ENCODE measurements around the gene XAB2.
"Not testable (repeated sequence)": the region's sequence is repeated elsewhere in the genome, so short reads cannot be mapped to it uniquely, and the experiment has no call there.

Gene XAB2

GRCh38 chr19:7611541-7612279, 17.6 kb downstream of the XAB2 start:
- no peak for DNase-seq

- DNase-seq, result no peak
These were observed 18.7 kb downstream of the XAB2 start for GRCh38 chr19:7610491-7611240.

- DNase-seq, result no peak
These were observed 21.3 kb downstream of the XAB2 start for GRCh38 chr19:7607874-7608560.

GRCh38 chr19:7607212-7607873, 22.0 kb downstream of the XAB2 start:
- no peak for DNase-seq

- no peak for DNase-seq
These were observed 23.1 kb downstream of the XAB2 start for GRCh38 chr19:7606289-7606688.

- no peak for DNase-seq
These were observed 23.7 kb downstream of the XAB2 start for GRCh38 chr19:7605490-7606222.

- DNase-seq, result no peak
These were observed 25.4 kb downstream of the XAB2 start for GRCh38 chr19:7603919-7604318.

- no peak for DNase-seq
These were observed 26.3 kb downstream of the XAB2 start for GRCh38 chr19:7602935-7603497.

GRCh38 chr19:7602240-7602934, 27.0 kb downstream of the XAB2 start:
- no peak for DNase-seq

- DNase-seq, result no peak
These were observed 28.6 kb downstream of the XAB2 start for GRCh38 chr19:7600721-7601120.

- no peak for DNase-seq
These were observed 31.2 kb downstream of the XAB2 start for GRCh38 chr19:7598180-7598579.

- DNase-seq, result no peak
These were observed 31.7 kb downstream of the XAB2 start for GRCh38 chr19:7597689-7598088.

GRCh38 chr19:7596211-7596937, 33.0 kb downstream of the XAB2 start:
- DNase-seq, result no peak

GRCh38 chr19:7595466-7596133, 33.7 kb downstream of the XAB2 start, which contains the start of gene CAMSAP3:
Gene CAMSAP3, plus strand, starts transcription at chr19:7595863. Its CDS starts 140 bp downstream, at chr19:7596003.
- DNase-seq, result peak; percentile 6

- DNase-seq, result no peak
These were observed 39.1 kb downstream of the XAB2 start for GRCh38 chr19:7590256-7590655.

- no peak for DNase-seq
These were observed 39.5 kb downstream of the XAB2 start for GRCh38 chr19:7589822-7590221.

- no peak for DNase-seq
These were observed 46.9 kb downstream of the XAB2 start for GRCh38 chr19:7582446-7582845.

- no peak for DNase-seq
These were observed 50.2 kb downstream of the XAB2 start for GRCh38 chr19:7579182-7579581.

- DNase-seq, result no peak
These were observed 51.2 kb downstream of the XAB2 start for GRCh38 chr19:7578127-7578526.

GRCh38 chr19:7577422-7577821, 51.9 kb downstream of the XAB2 start:
- DNase-seq, result not testable (repeated sequence)

Measured in NCI-H2081 treated with DMSO at 0.1 percent for 48 hours (cell line).